ENCODE results near the gene PECR.
A peak's percentile ranks its signal among the peaks of the same experiment; 100 is the strongest.
"Not testable (repeated sequence)": the region's sequence is repeated elsewhere in the genome, so short reads cannot be mapped to it uniquely, and the experiment has no call there.

The PECR gene

DNA sequence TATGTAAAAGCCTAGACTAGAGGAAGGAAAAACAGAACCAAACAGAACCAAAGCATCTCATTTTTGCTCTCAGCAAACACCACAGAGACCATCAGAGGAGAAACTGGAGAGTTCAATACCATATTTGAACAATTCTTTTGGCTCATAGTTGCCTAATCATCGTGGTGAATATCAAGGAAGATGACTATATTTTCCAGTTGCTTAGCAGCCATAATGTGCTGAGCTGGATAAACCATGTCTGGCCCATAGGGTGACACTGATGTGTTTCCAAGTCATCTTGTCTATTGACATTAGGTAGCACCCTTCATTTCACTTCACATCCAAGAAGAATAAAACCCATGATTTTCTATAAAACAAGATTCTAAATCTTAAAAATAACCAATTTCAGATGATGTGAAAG lies 21.6 kb upstream of the PECR start:
- DNase-seq: no peak

DNA sequence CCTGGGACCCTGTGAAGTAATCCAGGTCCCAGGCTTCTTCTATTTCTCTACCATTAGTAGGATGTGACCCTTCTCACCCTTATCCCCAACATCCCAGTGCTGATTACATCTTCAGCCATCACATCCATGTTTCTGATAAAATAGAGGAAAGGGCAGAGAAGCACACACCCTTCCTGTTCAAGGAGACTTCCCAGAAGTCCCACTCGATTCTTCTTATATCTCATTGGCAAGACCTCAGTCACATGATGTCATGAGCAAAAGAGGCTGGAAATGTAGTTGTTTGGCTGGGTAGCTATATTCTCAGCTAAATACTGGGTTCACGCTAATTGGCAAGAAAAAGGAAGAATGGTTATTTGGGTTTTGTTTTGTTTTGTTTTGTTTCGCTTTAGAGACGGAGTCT lies 19.5 kb upstream of the PECR start:
- no peak for DNase-seq

DNA sequence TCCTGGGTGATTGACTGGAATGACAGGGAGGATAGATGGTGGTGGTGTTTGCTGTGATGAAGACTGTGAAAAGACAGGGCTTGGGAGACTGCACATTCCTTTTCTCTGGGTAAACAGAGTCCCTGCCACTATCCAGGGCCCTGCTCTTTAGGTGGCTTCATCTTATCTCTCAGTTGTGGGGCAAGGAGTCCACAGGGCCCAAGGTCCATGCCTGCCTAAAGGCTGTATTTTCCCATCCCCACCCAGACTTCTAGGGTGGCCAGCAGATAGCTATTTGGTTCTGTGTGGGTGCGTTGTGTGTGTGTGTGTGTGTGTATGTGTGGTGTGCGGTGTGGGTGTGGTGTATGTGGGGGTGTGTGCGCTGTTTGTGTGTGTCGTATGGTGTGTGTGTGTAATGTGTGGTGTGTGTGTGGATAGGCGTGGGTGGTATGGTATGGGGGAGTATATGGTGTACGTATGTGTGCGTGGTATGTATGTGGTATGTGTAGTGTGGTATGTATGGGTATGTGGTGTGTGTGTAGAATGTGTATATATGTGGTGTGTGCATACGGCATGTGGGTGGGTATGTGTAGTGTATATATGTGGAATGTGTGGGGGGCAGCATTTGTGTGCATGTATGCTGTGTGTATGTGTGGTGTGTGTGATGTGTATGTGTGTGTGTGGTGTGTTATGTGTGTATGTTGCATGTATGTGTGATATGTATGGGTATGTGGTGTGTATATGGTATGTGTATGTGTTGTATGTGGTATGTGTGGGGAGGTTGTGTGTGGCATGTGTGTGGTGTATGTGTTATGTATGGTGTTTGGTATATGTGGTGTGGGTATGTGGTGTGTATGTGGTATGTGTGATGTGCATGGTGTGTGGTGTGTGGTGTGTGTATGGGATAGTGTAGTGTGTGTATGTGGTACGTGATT lies 17.1 kb upstream of the PECR start:
- no peak for DNase-seq

DNA sequence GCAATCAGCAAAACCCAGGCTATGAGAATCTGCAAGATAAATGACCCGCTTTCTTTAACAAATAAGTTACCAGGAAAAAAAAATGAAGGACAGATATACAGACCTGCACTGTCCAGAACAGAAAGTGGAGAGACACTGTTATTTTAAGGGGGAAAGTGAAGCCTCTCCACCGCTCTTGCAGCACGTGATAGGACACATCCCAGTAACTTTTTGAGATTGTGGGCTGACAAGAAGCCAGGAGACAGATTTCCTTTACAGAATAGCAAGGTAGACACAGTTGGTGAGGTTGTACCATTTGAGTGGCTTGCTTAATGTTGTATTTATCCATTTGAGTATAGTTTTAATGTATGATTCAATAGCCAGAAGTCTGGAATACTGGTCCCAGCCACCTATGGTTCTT lies 13.1 kb upstream of the PECR start:
- no peak for DNase-seq

DNA sequence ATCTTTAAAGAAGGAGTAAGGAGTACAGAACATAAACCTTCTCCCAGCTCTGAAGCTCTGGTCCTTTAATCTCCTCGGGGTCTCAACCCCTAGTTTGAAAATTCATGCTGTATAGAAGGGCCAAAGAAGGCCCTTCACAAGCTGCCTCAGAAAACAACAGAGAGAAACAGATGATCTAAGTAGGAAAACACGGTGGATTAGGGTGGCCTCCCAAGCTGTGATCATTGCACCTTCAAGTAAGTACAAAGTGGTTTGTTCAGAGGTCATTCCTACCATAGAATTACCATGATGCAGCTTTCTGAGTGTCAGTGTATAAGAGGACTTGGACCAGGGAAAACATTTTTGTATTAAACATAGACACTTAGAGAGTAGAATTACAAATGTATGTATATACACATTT lies 11.0 kb upstream of the PECR start:
- no peak for DNase-seq

DNA sequence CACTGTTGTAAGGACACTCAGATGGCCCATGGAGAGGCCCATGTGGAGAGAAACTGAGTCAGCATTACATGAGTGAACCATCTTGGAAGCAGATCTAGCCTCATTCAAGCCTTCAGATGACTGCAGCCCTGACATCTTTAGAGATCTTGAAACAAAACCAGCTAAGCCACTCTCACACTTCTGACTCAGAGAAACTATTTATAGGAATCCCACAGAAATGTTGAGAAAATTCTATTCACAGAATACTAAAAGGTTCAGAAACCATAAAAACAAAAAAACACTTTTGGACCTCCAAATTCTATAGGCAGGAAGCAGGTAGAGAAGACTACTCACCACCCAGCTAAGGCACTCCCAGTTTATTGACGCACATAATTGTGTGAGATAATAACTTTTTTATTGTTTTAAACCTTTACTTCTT lies 8.8 kb upstream of the PECR start:
- no peak for DNase-seq

DNA sequence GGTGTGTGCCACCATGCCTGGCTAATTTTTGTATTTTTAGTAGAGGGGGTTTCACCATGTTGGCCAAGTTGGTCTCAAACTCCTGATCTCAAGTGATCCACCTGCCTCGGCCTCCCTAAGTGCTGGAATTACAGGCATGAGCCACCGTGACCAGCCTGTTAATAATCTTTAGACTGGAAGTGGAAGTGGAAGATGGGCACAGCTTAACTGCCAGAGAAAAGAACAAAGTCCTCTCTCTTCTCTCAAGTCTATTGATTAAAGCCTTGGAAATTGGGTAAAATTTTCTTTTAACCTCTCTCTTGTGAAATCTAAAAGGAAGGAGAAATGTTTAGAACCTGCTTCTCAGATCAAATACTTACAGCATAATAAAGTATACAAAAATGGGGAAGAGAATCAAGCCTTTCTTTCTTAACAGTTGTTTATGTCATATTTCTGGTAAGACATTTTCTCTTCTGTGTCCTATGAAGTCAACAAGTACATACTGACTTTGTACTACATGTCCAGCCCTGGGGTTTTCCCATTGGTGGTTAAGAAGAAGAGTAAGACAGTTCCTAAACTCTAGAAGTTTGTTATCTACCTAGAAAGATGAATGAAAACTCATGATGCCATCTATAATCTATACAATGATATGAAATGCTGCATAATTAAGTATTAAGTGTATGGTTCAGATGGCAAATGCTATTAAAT lies 4.7 kb upstream of the PECR start:
- no peak for DNase-seq

DNA sequence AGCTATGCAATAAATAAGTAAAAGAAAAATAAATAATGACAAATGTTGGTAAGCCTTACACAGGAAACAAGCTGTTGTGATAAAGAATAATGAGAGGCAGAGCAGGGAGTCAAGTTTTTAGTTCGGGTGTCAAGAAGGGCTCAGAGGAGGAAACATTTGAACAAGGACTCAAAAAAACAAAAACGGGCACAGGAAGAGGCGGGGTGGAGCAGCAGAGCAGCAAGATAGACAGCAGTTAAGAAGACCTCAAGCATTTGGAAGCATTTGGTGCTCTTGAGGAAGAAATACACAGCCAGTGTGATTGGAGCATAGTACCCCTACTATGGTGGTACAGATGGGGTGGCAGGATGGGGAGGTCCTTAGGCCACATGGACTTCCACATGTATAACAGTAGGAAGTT lies 2.9 kb upstream of the PECR start:
- DNase-seq: peak; percentile 43

DNA sequence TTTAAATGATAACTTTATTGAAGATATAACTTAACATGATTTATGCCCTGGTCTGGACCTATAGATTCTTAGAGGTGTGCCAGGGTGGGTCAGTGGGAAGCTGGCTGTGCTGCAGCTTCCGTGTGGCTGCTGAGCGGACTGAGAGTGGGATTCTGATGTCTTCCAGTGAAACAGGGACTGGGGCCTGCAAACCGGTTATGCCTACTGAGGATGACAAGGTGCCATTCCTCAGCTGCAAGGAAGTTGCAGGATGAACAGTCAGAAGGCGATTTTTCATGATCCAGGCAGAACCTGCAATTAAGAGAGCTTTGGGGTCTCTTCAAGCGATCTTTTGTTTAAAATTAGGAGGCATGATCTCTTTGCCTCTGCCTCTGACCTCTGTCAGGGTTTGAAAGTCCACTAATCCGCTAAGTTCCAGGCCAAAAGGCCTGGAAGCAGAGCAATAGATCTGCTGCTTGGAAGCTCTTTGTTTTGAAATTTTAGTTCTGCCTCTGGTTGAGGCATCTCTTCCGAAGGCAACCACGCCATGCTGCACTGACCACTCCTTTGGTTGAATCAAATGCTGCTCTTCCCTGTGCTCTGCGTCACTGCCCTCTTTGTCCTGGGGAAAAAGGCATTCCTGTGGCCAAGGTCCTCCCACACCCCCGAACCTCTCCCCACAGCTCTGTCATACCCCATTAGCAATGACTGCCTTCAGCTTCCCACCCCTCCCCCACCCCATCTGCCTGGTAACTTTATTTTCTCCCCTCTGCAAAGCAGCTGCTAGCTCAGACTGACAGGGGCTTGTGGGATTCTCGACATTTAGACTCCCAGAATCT lies 2.1 kb upstream of the PECR start:
- DNase-seq: no peak

DNA sequence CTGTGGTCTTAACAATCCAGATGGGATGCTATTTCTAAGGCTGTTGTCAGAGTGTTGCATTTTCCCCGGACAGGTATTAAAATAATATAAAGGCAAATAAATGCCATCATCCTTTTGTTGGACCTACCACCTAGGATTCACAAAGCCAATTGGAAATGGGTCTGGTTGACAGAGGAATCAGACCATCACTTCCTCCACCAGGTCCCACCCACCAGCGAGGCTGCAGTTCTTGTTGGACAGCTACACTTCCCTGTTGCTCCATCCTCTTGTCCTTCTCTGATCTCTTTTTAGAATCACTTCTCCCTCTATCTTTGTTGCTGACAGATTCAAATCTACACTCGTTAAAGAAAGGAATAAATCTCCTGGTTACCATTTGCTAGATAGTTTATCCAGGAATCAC lies 1.2 kb upstream of the PECR start:
- DNase-seq: no peak

DNA sequence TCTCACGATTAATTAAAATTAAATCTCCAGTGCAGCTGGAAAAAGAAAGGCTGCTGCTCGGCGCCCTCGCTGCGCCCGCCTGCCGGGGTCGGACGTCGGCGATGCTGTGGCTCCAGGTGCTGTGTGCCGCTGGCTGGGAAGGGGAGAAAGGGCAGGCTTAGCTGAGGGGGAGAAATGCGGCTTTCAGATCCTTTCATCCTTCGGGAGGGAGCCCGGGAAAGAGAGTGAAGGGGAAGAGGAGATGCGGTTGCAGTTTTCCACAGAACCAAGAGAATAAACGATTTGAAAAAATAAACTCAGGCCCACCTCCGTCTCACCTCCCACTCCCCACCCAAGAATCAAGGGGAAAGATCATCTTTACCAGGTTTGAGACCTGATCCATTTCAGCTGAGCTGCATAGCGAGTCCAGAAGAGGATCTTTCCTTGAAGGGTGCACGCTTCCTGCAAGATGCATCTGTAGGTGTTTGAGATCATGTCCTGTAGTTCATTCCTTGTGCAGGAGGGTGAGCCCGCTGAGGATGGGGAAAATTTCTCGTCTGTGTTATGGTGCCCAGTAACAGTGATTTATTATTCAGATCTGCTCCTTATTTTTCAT lies 605 bp upstream of the PECR start:
- DNase-seq: no peak

DNA sequence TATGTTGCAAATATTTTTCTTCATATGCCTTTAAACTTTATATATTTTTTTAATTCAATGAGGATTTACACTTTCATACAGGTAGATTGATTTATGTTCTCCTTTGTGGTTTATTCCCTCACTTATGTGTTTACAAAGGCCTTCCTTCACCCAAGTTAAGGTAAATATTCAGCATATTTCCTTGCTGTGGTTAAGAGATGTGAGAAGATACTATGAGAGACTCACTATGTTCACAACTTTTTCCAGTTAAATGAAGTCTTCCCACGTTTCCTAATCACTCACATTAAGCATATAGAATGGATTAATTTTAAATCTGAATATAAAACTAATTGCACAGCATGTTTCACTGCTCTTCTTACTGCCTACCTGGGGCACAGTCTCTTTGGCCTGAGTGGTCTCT lies 597 bp downstream of the PECR start:
- DNase-seq: no peak

DNA sequence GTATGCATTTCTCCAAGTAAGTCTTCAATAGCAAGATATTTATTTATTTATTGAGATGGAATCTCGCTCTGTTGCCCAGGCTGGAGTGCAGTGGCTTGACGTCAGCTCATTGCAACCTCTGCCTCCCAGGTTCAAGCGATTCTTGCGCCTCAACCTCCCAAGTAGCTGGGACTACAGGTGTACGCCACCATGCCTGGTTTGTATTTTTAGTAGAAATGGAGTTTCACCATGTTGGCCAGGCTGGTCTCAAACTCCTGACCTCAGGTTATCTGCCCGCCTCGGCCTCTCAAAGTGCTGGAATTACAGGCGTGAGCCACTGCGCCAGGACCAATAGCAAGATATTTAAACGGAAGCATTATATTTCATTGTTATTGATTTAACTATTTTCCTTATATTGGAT lies 1.6 kb downstream of the PECR start:
- DNase-seq: not testable (repeated sequence)

DNA sequence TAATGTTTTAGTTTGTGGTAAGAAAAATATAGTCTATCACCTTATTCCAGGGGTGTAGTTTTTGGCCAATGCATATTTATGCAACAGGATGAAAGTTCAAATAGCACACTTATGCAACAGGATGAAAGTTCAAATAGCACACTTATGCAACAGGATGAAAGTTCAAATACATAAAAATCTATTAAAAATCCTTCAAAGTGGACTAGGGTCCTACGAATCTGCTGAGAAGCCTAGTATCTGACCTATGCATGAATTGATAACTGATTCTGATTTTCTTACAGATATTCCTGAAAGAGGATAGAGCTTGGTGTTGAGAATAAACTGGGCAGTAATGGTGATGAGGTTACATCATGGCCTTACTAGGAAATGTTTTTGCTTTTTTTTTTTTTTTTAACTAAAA lies 2.8 kb downstream of the PECR start:
- DNase-seq: no peak

DNA sequence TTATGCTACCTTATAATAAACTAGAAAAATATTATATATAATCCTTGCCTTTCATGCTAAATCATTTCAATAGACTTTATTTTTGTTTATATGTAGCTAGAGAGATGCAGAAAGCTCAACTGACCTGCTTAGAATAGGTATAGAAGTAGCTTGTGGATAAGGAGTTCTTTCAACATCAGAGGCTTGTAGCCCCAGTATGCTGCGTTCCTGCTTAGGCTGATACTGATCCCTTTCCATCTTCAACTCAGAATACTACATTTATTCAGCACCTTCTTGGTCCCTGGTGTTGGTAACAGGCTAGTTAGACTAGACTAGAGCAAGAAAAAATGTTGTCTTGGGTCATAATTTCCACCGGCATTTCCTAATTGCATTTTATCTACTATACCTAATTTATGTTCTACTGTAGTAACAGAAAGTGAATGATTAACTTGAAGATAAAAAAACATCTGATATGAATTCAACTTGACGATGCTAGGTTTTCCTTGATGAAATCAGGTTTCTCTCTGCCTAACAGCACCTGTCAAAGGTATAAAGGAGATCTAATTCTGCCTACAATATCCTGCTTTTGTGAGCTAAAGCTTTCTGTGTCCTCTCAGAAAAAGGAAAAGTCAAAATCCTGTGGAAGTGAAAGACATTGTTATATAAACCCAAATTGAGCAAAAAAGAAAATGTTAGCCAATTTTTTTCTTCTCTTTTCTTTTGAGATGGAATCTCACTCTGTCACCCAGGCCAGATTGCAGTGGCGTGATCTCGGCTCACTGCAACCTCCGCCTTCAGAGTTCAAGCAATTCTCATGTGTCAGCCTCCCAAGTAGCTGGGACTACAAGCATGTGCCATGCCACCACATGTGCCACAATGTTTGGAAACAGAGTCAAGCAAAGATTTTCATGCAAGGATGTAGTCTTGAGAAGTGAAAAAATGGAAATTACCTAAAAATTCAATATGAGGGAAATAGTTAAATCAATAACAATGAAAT lies 5.8 kb downstream of the PECR start:
- DNase-seq: no peak

DNA sequence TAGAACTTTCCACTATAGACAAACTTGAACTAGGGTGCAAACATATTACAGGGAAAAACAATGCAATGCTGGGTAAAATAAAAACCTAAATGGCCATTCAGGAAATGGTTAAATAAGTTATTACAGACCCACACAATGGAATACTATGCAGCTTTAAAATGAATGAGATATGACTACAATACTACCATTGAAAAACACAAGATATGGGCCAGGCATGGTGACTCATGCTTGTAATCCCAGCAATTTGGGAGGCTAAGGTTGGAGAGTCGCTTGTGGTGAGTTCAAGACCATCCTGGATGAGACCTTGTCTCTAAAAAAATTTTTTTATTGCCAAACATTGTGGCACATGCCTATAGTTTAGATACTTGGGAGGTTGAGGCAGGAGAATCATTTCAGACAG lies 6.8 kb downstream of the PECR start:
- no peak for DNase-seq

DNA sequence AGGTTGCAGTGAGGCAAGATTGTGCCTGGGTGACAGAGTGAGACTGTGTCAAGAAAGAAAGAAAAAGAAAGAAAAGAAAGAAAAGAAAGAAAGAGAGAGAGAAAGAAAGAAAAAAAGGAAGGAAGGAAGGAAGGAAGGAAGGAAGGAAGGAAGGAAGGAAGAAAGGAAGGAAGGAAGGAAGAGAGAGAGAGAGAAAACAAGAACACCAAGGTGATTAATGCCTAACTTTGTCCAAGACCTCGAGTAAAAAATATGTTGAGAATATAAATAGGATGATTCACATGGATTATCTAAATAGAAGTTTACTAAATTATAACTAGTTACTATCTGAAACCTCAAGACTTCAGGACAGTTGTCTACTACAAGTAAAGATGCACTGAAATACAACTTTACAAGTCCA lies 7.2 kb downstream of the PECR start:
- DNase-seq: no peak

DNA sequence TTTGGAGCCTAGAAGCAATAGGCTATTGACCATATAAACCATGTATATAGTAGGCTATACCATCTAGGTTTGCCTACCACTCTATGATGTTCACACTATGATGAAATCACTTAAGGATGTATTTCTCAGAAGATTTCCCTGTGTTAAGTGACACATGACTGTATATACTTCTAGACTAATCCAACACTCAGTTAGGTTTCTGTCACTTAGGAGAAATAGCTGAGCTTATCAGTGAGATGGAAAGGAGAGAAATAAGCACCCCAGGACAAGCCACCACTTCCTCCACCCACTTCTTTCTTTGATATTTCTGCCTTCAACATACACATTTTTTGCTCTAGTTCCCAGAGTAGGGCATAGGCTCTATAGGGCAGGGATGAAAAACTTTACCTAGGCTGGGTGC lies 7.8 kb downstream of the PECR start:
- no peak for DNase-seq

DNA sequence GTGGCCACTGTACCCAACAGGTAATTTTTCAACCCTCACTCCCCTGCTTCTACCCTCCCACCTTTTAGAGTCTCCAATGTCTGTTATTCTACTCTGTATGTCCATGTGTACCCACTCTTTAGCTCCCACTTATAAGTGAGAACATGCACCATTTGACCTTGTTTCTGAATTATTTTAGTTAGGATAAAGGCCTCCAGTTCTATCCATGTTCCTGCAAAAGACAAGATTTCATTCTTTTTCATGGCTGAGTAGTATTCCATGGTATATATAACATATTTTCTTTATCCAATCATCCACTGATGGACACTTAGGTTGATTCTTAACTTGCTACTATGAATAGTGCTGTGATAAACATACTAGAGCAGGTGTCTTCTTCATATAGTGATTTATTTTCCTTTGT lies 9.1 kb downstream of the PECR start:
- no peak for DNase-seq

DNA sequence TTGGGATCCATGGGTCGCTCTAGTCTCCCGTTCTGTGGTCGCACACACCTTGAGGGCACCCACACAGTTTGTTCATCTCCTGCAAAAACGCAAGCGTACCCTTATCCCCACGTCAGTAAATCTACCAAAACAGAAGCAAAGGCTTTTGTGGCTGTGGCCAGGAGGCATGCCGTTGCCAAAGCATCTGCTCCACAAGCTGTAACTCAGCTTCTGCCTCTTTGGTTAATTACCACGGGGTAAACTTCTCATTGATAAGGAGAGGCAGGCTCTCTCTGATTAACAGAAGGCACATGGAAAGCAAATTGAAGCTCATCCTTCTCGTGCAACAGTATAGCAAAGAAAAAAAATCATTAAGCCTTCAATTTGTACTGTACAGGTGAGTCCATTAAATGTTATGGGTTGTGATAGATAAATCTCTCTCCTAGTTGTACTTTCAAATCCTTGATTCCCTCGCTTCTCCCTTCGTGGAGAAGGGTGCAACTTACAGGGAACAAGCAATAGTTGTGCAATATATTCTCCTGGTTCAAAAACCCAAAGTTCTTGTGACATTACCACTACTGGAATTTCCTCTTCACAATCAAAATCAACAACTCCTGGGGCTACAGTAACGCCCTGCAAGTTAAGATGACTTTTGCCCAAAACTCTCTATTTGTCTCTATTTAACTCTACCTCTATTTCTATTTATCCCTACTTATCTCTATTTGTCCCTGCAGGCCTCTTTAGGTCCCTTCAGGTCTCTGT lies 10.3 kb downstream of the PECR start:
- no peak for DNase-seq

DNA sequence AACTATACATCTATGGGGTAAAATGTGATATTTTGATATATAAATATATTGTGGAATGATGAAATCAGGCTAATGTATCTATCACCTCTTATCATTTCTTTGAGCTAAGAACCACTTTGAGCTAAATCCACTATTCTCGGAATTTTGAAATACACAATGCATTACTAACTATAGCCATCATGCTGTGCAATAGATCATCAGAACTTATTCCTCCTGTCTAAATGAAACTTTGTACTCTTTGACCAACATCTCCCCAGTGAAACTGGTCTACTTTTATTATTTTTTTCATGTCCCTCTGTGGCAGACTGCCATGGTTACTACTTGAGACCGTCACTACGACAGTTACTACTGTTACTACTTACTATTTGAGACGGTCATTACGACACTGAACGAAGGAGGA lies 11.4 kb downstream of the PECR start:
- DNase-seq: no peak
